IMR-90 (cell line): ENCODE data around the gene TPI1. TPM values are rescaled to one million over a fixed set of nuclear protein-coding genes. Genes with fewer than 3 reads are reported as not detected.

Source experiments
- ELK1 ChIP-seq: fragments of 150-350 bp; IDR thresholded peaks from 2 replicates; pipeline ENCODE4 v1.6.1; 2016; ENCODE audit warnings: low read depth, mild to moderate bottlenecking, low read length, moderate library complexity, borderline replicate concordance
- NFE2L2 ChIP-seq: fragments of 150-350 bp; IDR thresholded peaks from 2 replicates; pipeline ENCODE4 v1.6.1; 2016; ENCODE audit warnings: low read depth, mild to moderate bottlenecking, low read length
- polyA plus RNA-seq, 3 experiments: library from polyadenylated mRNA; depleted of rRNA; stranded (reverse); fragments of >200 nt; gene quantifications; 2 replicates each; pipeline ENCODE4 v1.2.3, GENCODE V29; 2012; ENCODE audit warnings: low replicate concordance in 1 of 3
- total RNA-seq: library from RNA; depleted of rRNA; stranded (reverse); fragments of >200 nt; gene quantifications from 2 replicates; pipeline ENCODE4 v1.2.3, GENCODE V29; 2012

The TPI1 gene
- total and polyA plus RNA-seq, 2 of the 4 experiments (the other 2 are of a cell fraction): 1,995 to 2,176 TPM

GRCh38 chr12:6890789-6891645, 23.7 kb downstream of the TPI1 start (continued):
- TF ChIP-seq ELK1 (no peak), NFE2L2 (peak; percentile 97)
